H1 (cell line): Measurements from ENCODE around the gene USP49.

Experiments
- CBX8 ChIP-seq: fragments of 300-800, 300-1000 bp; sonication (generic); IDR thresholded peaks from 2 replicates; pipeline ENCODE4 v1.7.1; 2016; ENCODE audit warnings: low read depth, low read length, borderline replicate concordance
- KDM1A ChIP-seq: fragments of 200-600, 300-600 bp; sonication (generic); IDR thresholded peaks from 2 replicates; pipeline ENCODE4 v1.7.1; 2016; ENCODE audit warnings: mild to moderate bottlenecking, low read length, borderline replicate concordance
- MAX ChIP-seq: IDR thresholded peaks from 2 replicates; pipeline ENCODE4 v1.6.1; 2012; ENCODE audit warnings: inconsistent platforms
- SUZ12 ChIP-seq: fragments of 200-600 bp; sonication (generic); IDR thresholded peaks from 2 replicates; pipeline ENCODE4 v1.6.1; 2012; ENCODE audit warnings: mild to moderate bottlenecking, inconsistent platforms, low read length, moderate library complexity, mixed read lengths

- no peak for TF ChIP-seq KDM1A
- no peak for TF ChIP-seq CBX8
- TF ChIP-seq MAX = no peak
- no peak for TF ChIP-seq SUZ12
Observed at GRCh38 chr6:41900861-41901260, 5.7 kb upstream of the USP49 start.
